ENCODE measurements around the gene SCN11A. TPM values are rescaled to one million over a fixed set of nuclear protein-coding genes. Genes with fewer than 3 reads are reported as not detected.
A peak's percentile ranks its signal among the peaks of the same experiment; 100 is the strongest.

The SCN11A gene
- total RNA-seq, 1 experiment from 2014 or later: not detected

DNA sequence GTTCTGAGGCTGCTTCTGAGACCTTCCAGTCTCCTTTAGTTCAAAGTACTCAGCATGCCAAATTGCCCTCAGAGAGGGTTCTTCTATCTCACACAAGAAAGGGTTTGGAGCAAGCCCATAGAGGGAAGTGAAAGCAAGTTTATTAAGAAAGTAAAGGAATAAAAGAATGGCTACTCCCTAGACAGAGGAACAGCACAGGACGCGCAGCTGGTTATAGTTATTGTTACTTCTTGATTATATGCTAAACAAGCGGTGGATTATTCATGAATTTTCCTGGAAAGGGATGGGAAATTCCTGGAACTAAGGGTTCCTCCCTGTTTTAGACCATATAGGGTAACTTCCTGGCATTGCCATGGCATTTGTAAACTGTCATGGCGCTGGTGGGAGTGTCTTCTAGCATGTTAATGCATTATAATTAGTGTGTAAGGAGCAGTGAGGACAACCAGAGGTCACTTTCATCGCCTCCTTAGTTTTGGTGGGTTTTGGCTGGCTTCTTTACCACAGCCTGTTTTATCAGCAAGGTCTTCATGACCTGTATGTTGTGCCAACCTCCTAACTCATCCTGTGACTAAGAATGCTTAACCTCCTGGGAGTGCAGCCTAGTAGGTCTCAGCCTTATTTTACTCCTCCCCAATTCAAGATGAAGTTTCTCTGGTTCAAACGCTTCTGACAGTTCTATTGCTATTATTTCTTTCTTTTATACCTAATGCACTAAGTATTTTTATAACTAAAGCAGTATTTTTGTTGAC is 26.3 kb downstream of the SCN11A start:
- no peak overlapping the region for H3K27ac ChIP-seq (ENCODE audit: low read length)
- no peaks in the 10 kb centered on the region for H3K36me3 ChIP-seq (ENCODE audit: low read depth, low read length)
- peaks cover 46% of the 10 kb centered on the region for H3K27me3 ChIP-seq (ENCODE audit: low read length)
- H3K9me3 ChIP-seq (ENCODE audit: low read length): no peaks in the 10 kb centered on the region
- no peak overlapping the region for H3K4me2 ChIP-seq (ENCODE audit: low read length)
- H4K20me1 ChIP-seq (ENCODE audit: low read length): no peaks in the 10 kb centered on the region
- ATAC-seq: no peak
- no peaks in the 10 kb centered on the region for H3K9me2 ChIP-seq (replicated peaks; ENCODE audit: low read length)
- intact Hi-C loops (cut with micrococcal nuclease): no loop called here
- no TSS peak for BruUV-seq (replicated peaks)
- TF ChIP-seq EZH2phosphoT487 (IDR thresholded peaks at IDR 0.05; ENCODE audit: borderline replicate concordance, low read length): no peak
- no peak for TF ChIP-seq EZH2 (IDR thresholded peaks at IDR 0.05; ENCODE audit: low read length, unreplicated experiment)
- DNase-seq: peak; percentile 13
- H3K4me3 ChIP-seq (ENCODE audit: low read length): no peak overlapping the region
- no peak overlapping the region for H2AFZ ChIP-seq (ENCODE audit: low read length)
- no peaks in the 10 kb centered on the region for H3F3A ChIP-seq (ENCODE audit: low read length, unreplicated experiment)
- H3K9ac ChIP-seq (ENCODE audit: low read length): no peak overlapping the region
- ChIA-PET POLR2A (ENCODE audit: unreplicated experiment) (no interaction called here), CTCF (no interaction called here)
- no peaks in the 10 kb centered on the region for H3K79me2 ChIP-seq (ENCODE audit: low read length)
- H3K4me1 ChIP-seq (ENCODE audit: insufficient read depth, low read length): no peaks in the 10 kb centered on the region

DNA sequence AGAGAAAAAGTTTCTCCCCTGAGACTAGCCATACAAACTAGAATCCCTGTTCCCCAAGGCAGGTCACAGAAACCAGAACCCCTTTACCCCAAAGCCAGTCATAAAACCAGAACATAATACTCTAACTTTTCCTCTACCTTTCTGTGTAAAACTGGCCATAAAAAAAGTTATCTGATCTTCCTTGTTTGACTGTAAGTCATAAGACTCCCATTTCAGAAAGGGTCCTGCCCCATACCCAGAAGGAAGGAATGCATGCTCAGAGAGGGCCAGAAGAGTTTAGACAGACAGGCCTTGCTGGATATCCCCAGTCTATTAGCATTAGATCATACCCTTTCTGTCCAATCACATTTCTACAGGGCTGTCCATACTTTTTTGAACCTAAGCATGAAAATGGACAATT is 27.2 kb downstream of the SCN11A start:
- H3K79me2 ChIP-seq (ENCODE audit: low read length): no peaks in the 10 kb centered on the region
- H3K4me2 ChIP-seq (ENCODE audit: low read length): no peak overlapping the region
- H3K9me2 ChIP-seq (replicated peaks; ENCODE audit: low read length): no peaks in the 10 kb centered on the region
- no peak overlapping the region for H3K27ac ChIP-seq (ENCODE audit: low read length)
- H3K4me1 ChIP-seq (ENCODE audit: insufficient read depth, low read length): no peaks in the 10 kb centered on the region
- no TSS peak for BruUV-seq (replicated peaks)
- H4K20me1 ChIP-seq (ENCODE audit: low read length): no peaks in the 10 kb centered on the region
- DNase-seq (no peak), ATAC-seq (no peak)
- peaks cover 41% of the 10 kb centered on the region for H3K27me3 ChIP-seq (ENCODE audit: low read length)
- no peak for TF ChIP-seq EZH2 (IDR thresholded peaks at IDR 0.05; ENCODE audit: low read length, unreplicated experiment)
- TF ChIP-seq EZH2phosphoT487 (IDR thresholded peaks at IDR 0.05; ENCODE audit: borderline replicate concordance, low read length): no peak
- TF ChIP-seq, protein P1, sequence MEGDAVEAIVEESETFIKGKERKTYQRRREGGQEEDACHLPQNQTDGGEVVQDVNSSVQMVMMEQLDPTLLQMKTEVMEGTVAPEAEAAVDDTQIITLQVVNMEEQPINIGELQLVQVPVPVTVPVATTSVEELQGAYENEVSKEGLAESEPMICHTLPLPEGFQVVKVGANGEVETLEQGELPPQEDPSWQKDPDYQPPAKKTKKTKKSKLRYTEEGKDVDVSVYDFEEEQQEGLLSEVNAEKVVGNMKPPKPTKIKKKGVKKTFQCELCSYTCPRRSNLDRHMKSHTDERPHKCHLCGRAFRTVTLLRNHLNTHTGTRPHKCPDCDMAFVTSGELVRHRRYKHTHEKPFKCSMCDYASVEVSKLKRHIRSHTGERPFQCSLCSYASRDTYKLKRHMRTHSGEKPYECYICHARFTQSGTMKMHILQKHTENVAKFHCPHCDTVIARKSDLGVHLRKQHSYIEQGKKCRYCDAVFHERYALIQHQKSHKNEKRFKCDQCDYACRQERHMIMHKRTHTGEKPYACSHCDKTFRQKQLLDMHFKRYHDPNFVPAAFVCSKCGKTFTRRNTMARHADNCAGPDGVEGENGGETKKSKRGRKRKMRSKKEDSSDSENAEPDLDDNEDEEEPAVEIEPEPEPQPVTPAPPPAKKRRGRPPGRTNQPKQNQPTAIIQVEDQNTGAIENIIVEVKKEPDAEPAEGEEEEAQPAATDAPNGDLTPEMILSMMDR (conservative IDR thresholded peaks at IDR 0.05; ENCODE audit: low read depth, low read length): no peak
- H2AFZ ChIP-seq (ENCODE audit: low read length): no peak overlapping the region
- CTCF ChIA-PET: no interaction called here
- no peaks in the 10 kb centered on the region for H3K9me3 ChIP-seq (ENCODE audit: low read length)
- H3K9ac ChIP-seq (ENCODE audit: low read length): no peak overlapping the region
- intact Hi-C loops (cut with micrococcal nuclease): no loop called here
- H3K36me3 ChIP-seq (ENCODE audit: low read depth, low read length): no peaks in the 10 kb centered on the region
- no peak overlapping the region for H3K4me3 ChIP-seq (ENCODE audit: low read length)
- no peaks in the 10 kb centered on the region for H3F3A ChIP-seq (ENCODE audit: low read length, unreplicated experiment)
- POLR2A ChIA-PET (ENCODE audit: unreplicated experiment): no interaction called here

DNA sequence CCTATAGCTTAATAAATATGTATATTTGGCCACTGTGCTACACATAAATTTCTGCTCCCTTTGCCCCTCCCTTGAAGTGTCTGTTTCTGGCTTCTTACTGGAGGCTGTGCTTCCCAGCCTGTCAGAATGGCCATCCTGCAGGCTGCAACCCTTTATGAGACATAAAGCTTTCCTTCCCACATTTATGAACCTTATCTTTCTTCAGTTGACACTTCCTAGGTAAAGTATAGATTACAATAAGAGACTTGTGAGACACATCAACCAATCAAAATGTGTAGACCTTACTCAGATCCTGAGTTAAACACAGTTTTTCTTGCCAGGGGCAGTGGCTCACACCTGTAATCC is 29.5 kb downstream of the SCN11A start:
- Histone ChIP-seq H3K9me2 (replicated peaks; ENCODE audit: low read length) (no peaks in the 10 kb centered on the region), H3K9ac (ENCODE audit: low read length) (no peak overlapping the region), H3K4me1 (ENCODE audit: insufficient read depth, low read length) (no peaks in the 10 kb centered on the region), H3K4me2 (ENCODE audit: low read length) (no peak overlapping the region), H2AFZ (ENCODE audit: low read length) (no peak overlapping the region), H3K4me3 (ENCODE audit: low read length) (no peak overlapping the region), H3K27me3 (ENCODE audit: low read length) (peaks cover 33% of the 10 kb centered on the region), H4K20me1 (ENCODE audit: low read length) (no peaks in the 10 kb centered on the region), H3K79me2 (ENCODE audit: low read length) (no peaks in the 10 kb centered on the region), H3K27ac (ENCODE audit: low read length) (no peak overlapping the region), H3K36me3 (ENCODE audit: low read depth, low read length) (no peaks in the 10 kb centered on the region), H3F3A (ENCODE audit: low read length, unreplicated experiment) (no peaks in the 10 kb centered on the region), H3K9me3 (ENCODE audit: low read length) (no peaks in the 10 kb centered on the region)
- BruUV-seq (replicated peaks): no TSS peak
- ATAC-seq: no peak
- no peak for DNase-seq
- TF ChIP-seq EZH2phosphoT487 (IDR thresholded peaks at IDR 0.05; ENCODE audit: borderline replicate concordance, low read length) (no peak), EZH2 (IDR thresholded peaks at IDR 0.05; ENCODE audit: low read length, unreplicated experiment) (no peak)
- TF ChIP-seq, protein P1 (conservative IDR thresholded peaks at IDR 0.05; ENCODE audit: low read depth, low read length): no peak
- intact Hi-C loops (cut with micrococcal nuclease): no loop called here
- ChIA-PET CTCF (no interaction called here), POLR2A (ENCODE audit: unreplicated experiment) (no interaction called here)
